ENCODE data around the gene ZNF543. TPM values are rescaled to one million over a fixed set of nuclear protein-coding genes. Genes with fewer than 3 reads are reported as not detected.

The ZNF543 gene
- polyA plus RNA-seq, 1 of the 3 experiments (the other 2 are of a cell fraction): 1.2 TPM

DNA sequence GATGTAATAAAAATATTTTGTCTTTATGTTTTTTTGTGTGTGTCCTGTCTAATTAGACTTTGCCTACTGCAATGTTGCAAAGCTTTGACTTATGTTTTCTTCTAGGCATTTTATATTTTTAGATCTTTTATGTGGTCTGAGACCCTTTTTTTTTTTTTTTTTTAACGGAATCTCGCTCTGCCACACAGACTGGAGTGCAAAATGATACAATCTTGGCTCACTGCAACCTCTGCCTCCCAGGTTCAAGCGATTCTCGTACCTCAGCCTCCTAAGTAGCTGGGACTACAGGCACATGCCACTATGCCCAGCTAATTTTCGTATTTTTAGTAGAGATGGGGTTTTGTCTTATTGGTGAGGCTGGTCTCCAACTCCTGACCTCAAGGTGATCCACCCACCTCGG, 22.3 kb downstream of the ZNF543 start:
- peaks cover 4% of the 10 kb centered on the region for H3F3A ChIP-seq (replicated peaks; ENCODE audit: insufficient read depth)
- DNase-seq: no peak
- H3K27me3 ChIP-seq (ENCODE audit: insufficient read depth): no peaks in the 10 kb centered on the region
- WGBS (ENCODE audit: low lambda C conversion rate): 56% methylated on average over 6 of the region's 6 CpGs
- H3K4me1 ChIP-seq (ENCODE audit: control insufficient read depth in 1 of 2, insufficient read depth in 2 of 2, low read depth in 1 of 2, low read length in 1 of 2): no peaks in the 10 kb centered on the region
- TF ChIP-seq, protein P1, sequence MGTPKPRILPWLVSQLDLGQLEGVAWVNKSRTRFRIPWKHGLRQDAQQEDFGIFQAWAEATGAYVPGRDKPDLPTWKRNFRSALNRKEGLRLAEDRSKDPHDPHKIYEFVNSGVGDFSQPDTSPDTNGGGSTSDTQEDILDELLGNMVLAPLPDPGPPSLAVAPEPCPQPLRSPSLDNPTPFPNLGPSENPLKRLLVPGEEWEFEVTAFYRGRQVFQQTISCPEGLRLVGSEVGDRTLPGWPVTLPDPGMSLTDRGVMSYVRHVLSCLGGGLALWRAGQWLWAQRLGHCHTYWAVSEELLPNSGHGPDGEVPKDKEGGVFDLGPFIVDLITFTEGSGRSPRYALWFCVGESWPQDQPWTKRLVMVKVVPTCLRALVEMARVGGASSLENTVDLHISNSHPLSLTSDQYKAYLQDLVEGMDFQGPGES (IDR thresholded peaks at IDR 0.05; ENCODE audit: low read depth, low read length): no peak
- no peak for TF ChIP-seq TEAD4 (IDR thresholded peaks at IDR 0.05; ENCODE audit: borderline replicate concordance, insufficient read depth)
- TF ChIP-seq, protein P2, sequence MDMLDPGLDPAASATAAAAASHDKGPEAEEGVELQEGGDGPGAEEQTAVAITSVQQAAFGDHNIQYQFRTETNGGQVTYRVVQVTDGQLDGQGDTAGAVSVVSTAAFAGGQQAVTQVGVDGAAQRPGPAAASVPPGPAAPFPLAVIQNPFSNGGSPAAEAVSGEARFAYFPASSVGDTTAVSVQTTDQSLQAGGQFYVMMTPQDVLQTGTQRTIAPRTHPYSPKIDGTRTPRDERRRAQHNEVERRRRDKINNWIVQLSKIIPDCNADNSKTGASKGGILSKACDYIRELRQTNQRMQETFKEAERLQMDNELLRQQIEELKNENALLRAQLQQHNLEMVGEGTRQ (IDR thresholded peaks at IDR 0.05; ENCODE audit: borderline replicate concordance, low read depth, low read length): no peak
- no peaks in the 10 kb centered on the region for H3K79me2 ChIP-seq (ENCODE audit: insufficient read depth)
- no peak overlapping the region for H3K9ac ChIP-seq
- ChIA-PET POLR2A (no interaction called here), CTCF (no interaction called here)
- H3K4me3 ChIP-seq (ENCODE audit: low read depth in 2 of 2, low read length in 1 of 2): no peak overlapping the region
- H3K27ac ChIP-seq (ENCODE audit: low read depth in 2 of 2, low read length in 1 of 2): no peak overlapping the region
- no peak overlapping the region for H2AFZ ChIP-seq (ENCODE audit: low read depth)
- no peaks in the 10 kb centered on the region for H3K9me3 ChIP-seq
- no peaks in the 10 kb centered on the region for H3K36me3 ChIP-seq (replicated peaks in 1 of 2; ENCODE audit: control insufficient read depth in 1 of 2, insufficient read depth in 2 of 2, low read length in 1 of 2)
- H4K20me1 ChIP-seq (ENCODE audit: insufficient read depth): no peaks in the 10 kb centered on the region
- H3K4me2 ChIP-seq: no peak overlapping the region
- no peaks in the 10 kb centered on the region for H3K9me2 ChIP-seq

DNA sequence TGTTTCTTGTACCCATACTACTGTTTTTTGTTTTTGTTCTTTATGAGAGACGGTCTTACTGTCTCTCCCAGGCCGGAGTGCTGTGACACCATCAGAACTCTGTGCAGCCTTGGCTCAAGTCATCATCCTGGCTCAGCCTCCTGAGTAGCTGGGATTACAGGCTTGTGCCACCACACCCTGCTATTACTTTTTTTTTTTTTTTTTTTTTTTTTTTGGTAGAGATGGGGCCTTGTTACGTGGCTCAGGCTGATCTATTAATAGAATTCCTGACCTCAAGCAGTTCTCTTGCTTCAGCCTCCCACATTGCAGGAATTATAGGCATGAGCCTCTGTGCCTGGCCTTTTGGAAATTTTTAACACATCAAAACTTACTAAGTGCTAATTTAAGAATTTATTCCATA, 27.9 kb downstream of the ZNF543 start:
- TF ChIP-seq TCF12 (IDR thresholded peaks at IDR 0.05) (no peak), SMC3 (IDR thresholded peaks at IDR 0.05; ENCODE audit: low read depth, low read length) (no peak), GABPA (IDR thresholded peaks at IDR 0.05; ENCODE audit: low read depth) (no peak), ELF1 (IDR thresholded peaks at IDR 0.05) (no peak), EZH2phosphoT487 (IDR thresholded peaks at IDR 0.05; ENCODE audit: borderline replicate concordance, low read depth) (no peak), TEAD4 (IDR thresholded peaks at IDR 0.05; ENCODE audit: borderline replicate concordance, insufficient read depth) (no peak), RAD21 (IDR thresholded peaks at IDR 0.05; ENCODE audit: low read length) (no peak)
- TF ChIP-seq, protein P1 (IDR thresholded peaks at IDR 0.05; ENCODE audit: low read depth, low read length): no peak

More for the DNA sequence above, 27.9 kb downstream of the ZNF543 start:
- no peaks in the 10 kb centered on the region for H3K9me2 ChIP-seq
- no peaks in the 10 kb centered on the region for H3F3A ChIP-seq (replicated peaks; ENCODE audit: insufficient read depth)
- H3K27me3 ChIP-seq (ENCODE audit: insufficient read depth): no peaks in the 10 kb centered on the region
- no peak overlapping the region for H3K27ac ChIP-seq (ENCODE audit: low read depth in 2 of 2, low read length in 1 of 2)
- CTCF ChIA-PET: no interaction called here
- H3K36me3 ChIP-seq (replicated peaks in 1 of 2; ENCODE audit: control insufficient read depth in 1 of 2, insufficient read depth in 2 of 2, low read length in 1 of 2): no peaks in the 10 kb centered on the region
- no peak overlapping the region for H3K4me3 ChIP-seq (ENCODE audit: low read depth in 2 of 2, low read length in 1 of 2)
- H3K79me2 ChIP-seq (ENCODE audit: insufficient read depth): peaks cover 21% of the 10 kb centered on the region
- no peak overlapping the region for H2AFZ ChIP-seq (ENCODE audit: low read depth)
- 48% methylated on average over 3 of the region's 3 CpGs for WGBS (ENCODE audit: low lambda C conversion rate)
- DNase-seq: no peak
- POLR2A ChIA-PET: interaction anchor here (0.6 kb wide), 1 partner anchor 16 kb away, joined by 5 read pairs; no protein-coding TSS in a partner anchor
- H3K9ac ChIP-seq: no peak overlapping the region
- no peak overlapping the region for H3K4me2 ChIP-seq
- no peaks in the 10 kb centered on the region for H4K20me1 ChIP-seq (ENCODE audit: insufficient read depth)
- no peaks in the 10 kb centered on the region for H3K9me3 ChIP-seq
- H3K4me1 ChIP-seq (ENCODE audit: control insufficient read depth in 1 of 2, insufficient read depth in 2 of 2, low read depth in 1 of 2, low read length in 1 of 2): peaks cover 7 to 15% of the 10 kb centered on the region in 2 experiments; a peak in 2 of 4 replicates

Data from SK-N-SH (cell line).